Measurements from ENCODE around the gene CTH.

DNA sequence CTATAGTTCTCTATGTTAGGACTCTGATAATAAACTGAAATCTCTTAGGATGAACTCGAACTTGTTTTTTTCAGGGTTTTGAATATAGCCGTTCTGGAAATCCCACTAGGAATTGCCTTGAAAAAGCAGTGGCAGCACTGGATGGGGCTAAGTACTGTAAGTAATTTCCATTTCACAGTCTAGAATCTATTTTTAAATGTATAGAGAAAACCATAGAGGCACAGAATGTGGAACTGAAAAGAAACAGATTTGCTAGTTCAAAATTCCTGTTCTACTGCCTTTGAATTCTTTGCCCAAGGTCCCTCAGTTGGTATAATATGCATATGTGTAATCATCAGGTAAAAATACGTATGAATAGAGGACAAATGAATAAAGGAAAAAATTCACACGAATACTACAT lies 4.8 kb downstream of the CTH start:
- TF ChIP-seq POLR2A (IDR thresholded peaks at IDR 0.05; ENCODE audit: low read depth, low read length): no peak
- TF ChIP-seq, protein P1, sequence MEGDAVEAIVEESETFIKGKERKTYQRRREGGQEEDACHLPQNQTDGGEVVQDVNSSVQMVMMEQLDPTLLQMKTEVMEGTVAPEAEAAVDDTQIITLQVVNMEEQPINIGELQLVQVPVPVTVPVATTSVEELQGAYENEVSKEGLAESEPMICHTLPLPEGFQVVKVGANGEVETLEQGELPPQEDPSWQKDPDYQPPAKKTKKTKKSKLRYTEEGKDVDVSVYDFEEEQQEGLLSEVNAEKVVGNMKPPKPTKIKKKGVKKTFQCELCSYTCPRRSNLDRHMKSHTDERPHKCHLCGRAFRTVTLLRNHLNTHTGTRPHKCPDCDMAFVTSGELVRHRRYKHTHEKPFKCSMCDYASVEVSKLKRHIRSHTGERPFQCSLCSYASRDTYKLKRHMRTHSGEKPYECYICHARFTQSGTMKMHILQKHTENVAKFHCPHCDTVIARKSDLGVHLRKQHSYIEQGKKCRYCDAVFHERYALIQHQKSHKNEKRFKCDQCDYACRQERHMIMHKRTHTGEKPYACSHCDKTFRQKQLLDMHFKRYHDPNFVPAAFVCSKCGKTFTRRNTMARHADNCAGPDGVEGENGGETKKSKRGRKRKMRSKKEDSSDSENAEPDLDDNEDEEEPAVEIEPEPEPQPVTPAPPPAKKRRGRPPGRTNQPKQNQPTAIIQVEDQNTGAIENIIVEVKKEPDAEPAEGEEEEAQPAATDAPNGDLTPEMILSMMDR (conservative IDR thresholded peaks at IDR 0.05; ENCODE audit: low read depth, low read length): no peak
- TF ChIP-seq MAZ (IDR thresholded peaks at IDR 0.05; ENCODE audit: borderline replicate concordance, low read depth, low read length): no peak
- no peak for TF ChIP-seq RAD21 (IDR thresholded peaks at IDR 0.05; ENCODE audit: low read length)
- TF ChIP-seq SMC3 (IDR thresholded peaks at IDR 0.05; ENCODE audit: low read depth, low read length): no peak
- TF ChIP-seq RCOR1 (IDR thresholded peaks at IDR 0.05; ENCODE audit: insufficient replicate concordance, low read length): no peak
- TF ChIP-seq NFE2L2 (IDR thresholded peaks at IDR 0.05; ENCODE audit: low read depth, low read length): no peak
